ENCODE measurements around the gene VIPR2.

- TF ChIP-seq POLR2A (IDR thresholded peaks at IDR 0.05) (no peak), CTCF (IDR thresholded peaks at IDR 0.05) (no peak), POLR2AphosphoS5 (IDR thresholded peaks at IDR 0.05) (no peak), EP300 (IDR thresholded peaks at IDR 0.05; ENCODE audit: low read depth) (no peak)
These were observed 109.0 kb downstream of the VIPR2 start for GRCh38 chr7:159035571-159036073.
